Measurements from ENCODE around the gene ADARB2. TPM values are rescaled to one million over a fixed set of nuclear protein-coding genes. Genes with fewer than 3 reads are reported as not detected.

Gene ADARB2
- total and polyA plus RNA-seq, 2 donors (not counting 1 experiment from before 2014, with no cell fraction given), result not detected

- DNase-seq (ENCODE audit: low read depth in 2 of 2), result no peak
- no peaks in the 10 kb centered on the region for H3K36me3 ChIP-seq (ENCODE audit: control insufficient read depth, insufficient read depth, low read length)
- no peak overlapping the region for H3K4me3 ChIP-seq (replicated peaks in 1 of 4; ENCODE audit: control extremely low read depth in 1 of 4, insufficient read depth in 1 of 4, low read depth in 3 of 4, low read length in 4 of 4)
- TF ChIP-seq EZH2 (IDR thresholded peaks at IDR 0.05; ENCODE audit: low read length, missing control alignments) (no peak), CTCF (conservative IDR thresholded peaks at IDR 0.05 in 1 of 2, IDR thresholded peaks at IDR 0.05 in 1 of 2; ENCODE audit: low read depth in 1 of 2, low read length in 2 of 2) (no peak)
- H3K27me3 ChIP-seq (ENCODE audit: control insufficient read depth, insufficient read depth, low read length), result no peaks in the 10 kb centered on the region
- no peak overlapping the region for H3K27ac ChIP-seq (ENCODE audit: insufficient read depth, low read length)
- no peaks in the 10 kb centered on the region for H3K4me1 ChIP-seq (ENCODE audit: control insufficient read depth, extremely low read depth, insufficient read depth, low read length)
- no peak overlapping the region for H3K9ac ChIP-seq (ENCODE audit: insufficient read depth, low read length)
- no peak overlapping the region for H3K4me2 ChIP-seq (ENCODE audit: extremely low read depth, insufficient read depth, low read length)
- H3K9me3 ChIP-seq (ENCODE audit: control insufficient read depth, insufficient read depth, low read depth, low read length), result no peaks in the 10 kb centered on the region
- H3K79me2 ChIP-seq (ENCODE audit: control insufficient read depth, insufficient read depth, low read length), result no peaks in the 10 kb centered on the region
- H2AFZ ChIP-seq (ENCODE audit: low read length), result no peak overlapping the region
- H4K20me1 ChIP-seq (ENCODE audit: control insufficient read depth, extremely low read depth, insufficient read depth, low read length), result no peaks in the 10 kb centered on the region
Measured at GRCh38 chr10:1779796-1780195, 42.5 kb upstream of the ADARB2 start.

DNA sequence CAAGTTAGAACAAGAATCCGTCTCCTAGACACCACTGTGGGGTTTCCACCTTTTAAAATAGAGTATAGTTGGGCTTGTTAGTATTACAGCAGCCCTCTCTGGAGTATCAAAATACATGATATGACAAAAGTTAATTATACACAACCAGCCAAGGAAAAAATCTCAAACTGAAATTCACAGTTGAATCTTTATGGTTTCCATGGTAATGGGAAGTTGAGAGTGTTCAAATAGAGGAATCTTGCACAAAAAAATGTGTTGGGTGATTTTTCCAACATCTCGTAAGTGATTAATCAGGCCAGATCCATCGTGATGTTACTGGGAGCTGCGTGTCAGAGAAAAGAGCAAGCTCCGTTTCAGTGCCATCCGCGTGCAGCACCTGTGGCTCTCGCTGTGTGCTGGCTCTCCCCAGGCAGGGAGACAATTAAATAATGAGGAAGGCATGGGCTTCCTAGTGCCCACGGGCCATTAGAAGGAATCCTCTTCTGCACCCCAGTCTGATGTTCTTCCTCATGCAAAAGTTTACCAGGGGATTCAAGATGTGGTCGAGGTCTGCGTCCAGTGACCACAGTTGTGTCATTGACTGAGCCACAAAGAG is 41.1 kb upstream of the ADARB2 start:
- H3K79me2 ChIP-seq (ENCODE audit: control insufficient read depth, insufficient read depth, low read length), result no peaks in the 10 kb centered on the region
- no peaks in the 10 kb centered on the region for H3K27me3 ChIP-seq (ENCODE audit: control insufficient read depth, insufficient read depth, low read length)
- no peaks in the 10 kb centered on the region for H4K20me1 ChIP-seq (ENCODE audit: control insufficient read depth, extremely low read depth, insufficient read depth, low read length)
- no peaks in the 10 kb centered on the region for H3K36me3 ChIP-seq (ENCODE audit: control insufficient read depth, insufficient read depth, low read length)
- no peak overlapping the region for H2AFZ ChIP-seq (ENCODE audit: low read length)
- H3K4me3 ChIP-seq (replicated peaks in 1 of 4; ENCODE audit: control extremely low read depth in 1 of 4, insufficient read depth in 1 of 4, low read depth in 3 of 4, low read length in 4 of 4), result no peak overlapping the region
- DNase-seq (ENCODE audit: low read depth in 2 of 2), result no peak
- H3K9me3 ChIP-seq (ENCODE audit: control insufficient read depth, insufficient read depth, low read depth, low read length), result no peaks in the 10 kb centered on the region
- H3K4me1 ChIP-seq (ENCODE audit: control insufficient read depth, extremely low read depth, insufficient read depth, low read length), result no peaks in the 10 kb centered on the region
- no peak overlapping the region for H3K4me2 ChIP-seq (ENCODE audit: extremely low read depth, insufficient read depth, low read length)
- TF ChIP-seq EZH2 (IDR thresholded peaks at IDR 0.05; ENCODE audit: low read length, missing control alignments) (no peak), CTCF (conservative IDR thresholded peaks at IDR 0.05 in 1 of 2, IDR thresholded peaks at IDR 0.05 in 1 of 2; ENCODE audit: low read depth in 1 of 2, low read length in 2 of 2) (no peak)
- no peak overlapping the region for H3K9ac ChIP-seq (ENCODE audit: insufficient read depth, low read length)
- no peak overlapping the region for H3K27ac ChIP-seq (ENCODE audit: insufficient read depth, low read length)

GRCh38 chr10:1776127-1776662 is 38.9 kb upstream of the ADARB2 start:
- TF ChIP-seq EZH2 (IDR thresholded peaks at IDR 0.05; ENCODE audit: low read length, missing control alignments) (no peak), CTCF (conservative IDR thresholded peaks at IDR 0.05 in 1 of 2, IDR thresholded peaks at IDR 0.05 in 1 of 2; ENCODE audit: low read depth in 1 of 2, low read length in 2 of 2) (no peak)
- H3K9ac ChIP-seq (ENCODE audit: insufficient read depth, low read length), result no peak overlapping the region
- no peak overlapping the region for H3K27ac ChIP-seq (ENCODE audit: insufficient read depth, low read length)
- DNase-seq (ENCODE audit: low read depth in 2 of 2), result no peak
- no peaks in the 10 kb centered on the region for H3K27me3 ChIP-seq (ENCODE audit: control insufficient read depth, insufficient read depth, low read length)
- no peaks in the 10 kb centered on the region for H3K9me3 ChIP-seq (ENCODE audit: control insufficient read depth, insufficient read depth, low read depth, low read length)
- H3K4me2 ChIP-seq (ENCODE audit: extremely low read depth, insufficient read depth, low read length), result no peak overlapping the region
- H3K4me3 ChIP-seq (replicated peaks in 1 of 4; ENCODE audit: control extremely low read depth in 1 of 4, insufficient read depth in 1 of 4, low read depth in 3 of 4, low read length in 4 of 4), result no peak overlapping the region
- no peaks in the 10 kb centered on the region for H3K4me1 ChIP-seq (ENCODE audit: control insufficient read depth, extremely low read depth, insufficient read depth, low read length)
- H2AFZ ChIP-seq (ENCODE audit: low read length), result no peak overlapping the region
- H3K36me3 ChIP-seq (ENCODE audit: control insufficient read depth, insufficient read depth, low read length), result no peaks in the 10 kb centered on the region
- no peaks in the 10 kb centered on the region for H4K20me1 ChIP-seq (ENCODE audit: control insufficient read depth, extremely low read depth, insufficient read depth, low read length)
- no peaks in the 10 kb centered on the region for H3K79me2 ChIP-seq (ENCODE audit: control insufficient read depth, insufficient read depth, low read length)
